Dendritic cell treated with granulocyte-macrophage colony-stimulating factor and Interleukin-4, amounts not matched to agents 40 ng/mL and 50 ng/mL, for 4 days (primary cell): Measurements from ENCODE around the gene SEMA4C.
A peak's percentile ranks its signal among the peaks of the same experiment; 100 is the strongest.

ENCODE experiments used
- H3K27ac Mint-ChIP-seq: one replicate; pipeline ENCODE4 v1.8.0; 2022; ENCODE audit warnings: mild to moderate bottlenecking, mixed read lengths
- H3K27me3 Mint-ChIP-seq: one replicate; pipeline ENCODE4 v1.8.0; 2022; ENCODE audit warnings: mild to moderate bottlenecking, mixed read lengths
- H3K36me3 Mint-ChIP-seq: one replicate; pipeline ENCODE4 v1.8.0; 2022; ENCODE audit warnings: low read depth, mixed read lengths
- H3K4me1 Mint-ChIP-seq: one replicate; pipeline ENCODE4 v1.8.0; 2022; ENCODE audit warnings: low read depth, mixed read lengths
- H3K4me3 Mint-ChIP-seq: one replicate; pipeline ENCODE4 v1.8.0; 2022; ENCODE audit warnings: mild to moderate bottlenecking, moderate library complexity, mixed read lengths
- H3K9me3 Mint-ChIP-seq: one replicate; pipeline ENCODE4 v1.8.0; 2022; ENCODE audit warnings: mixed read lengths
- intact Hi-C: fragments of 100-400 bp; cut with micrococcal nuclease; formaldehyde crosslinking; loops from one replicate; pipeline ENCODE4 v1.15.0; 2022

SEMA4C gene

GRCh38 chr2:96879545-96880040 lies 9.7 kb upstream of the SEMA4C start:
- Mint-ChIP-seq H3K27ac (no peak overlapping the region), H3K9me3 (no peaks in the 10 kb centered on the region), H3K4me1 (peaks cover 42% of the 10 kb centered on the region), H3K36me3 (no peaks in the 10 kb centered on the region), H3K27me3 (peaks cover 100% of the 10 kb centered on the region), H3K4me3 (no peak overlapping the region)
- intact Hi-C loops = no loop called here

GRCh38 chr2:96878796-96879544 lies 9.1 kb upstream of the SEMA4C start:
- H3K4me3 Mint-ChIP-seq = no peak overlapping the region

GRCh38 chr2:96878171-96878570 lies 8.3 kb upstream of the SEMA4C start:
- peaks cover 97% of the 10 kb centered on the region for H3K27me3 Mint-ChIP-seq
- H3K4me3 Mint-ChIP-seq = no peak overlapping the region
- H3K4me1 Mint-ChIP-seq = peaks cover 48% of the 10 kb centered on the region
- no peak overlapping the region for H3K27ac Mint-ChIP-seq
- intact Hi-C loops = no loop called here
- no peaks in the 10 kb centered on the region for H3K36me3 Mint-ChIP-seq
- no peaks in the 10 kb centered on the region for H3K9me3 Mint-ChIP-seq

More at GRCh38 chr2:96878796-96879544, 9.1 kb upstream of the SEMA4C start:
- Mint-ChIP-seq H3K36me3 (no peaks in the 10 kb centered on the region), H3K27me3 (peaks cover 100% of the 10 kb centered on the region), H3K4me1 (peaks cover 42% of the 10 kb centered on the region), H3K27ac (no peak overlapping the region), H3K9me3 (no peaks in the 10 kb centered on the region)
- intact Hi-C loops = no loop called here

GRCh38 chr2:96877631-96878092 lies 7.8 kb upstream of the SEMA4C start:
- Mint-ChIP-seq H3K27ac (no peak overlapping the region), H3K36me3 (no peaks in the 10 kb centered on the region), H3K4me3 (no peak overlapping the region), H3K4me1 (peaks cover 53% of the 10 kb centered on the region), H3K9me3 (no peaks in the 10 kb centered on the region), H3K27me3 (peaks cover 97% of the 10 kb centered on the region)
- intact Hi-C loops = no loop called here

- Mint-ChIP-seq H3K36me3 (no peaks in the 10 kb centered on the region), H3K4me3 (no peak overlapping the region), H3K4me1 (peaks cover 55% of the 10 kb centered on the region), H3K9me3 (no peaks in the 10 kb centered on the region), H3K27ac (no peak overlapping the region), H3K27me3 (peaks cover 97% of the 10 kb centered on the region)
- intact Hi-C loops = no loop called here
Measured at GRCh38 chr2:96877042-96877451, 7.2 kb upstream of the SEMA4C start.

GRCh38 chr2:96876269-96877041 lies 6.6 kb upstream of the SEMA4C start:
- H3K36me3 Mint-ChIP-seq = no peaks in the 10 kb centered on the region
- peaks cover 96% of the 10 kb centered on the region for H3K27me3 Mint-ChIP-seq
- no peaks in the 10 kb centered on the region for H3K9me3 Mint-ChIP-seq
- no peak overlapping the region for H3K27ac Mint-ChIP-seq
- no peak overlapping the region for H3K4me3 Mint-ChIP-seq
- peaks cover 53% of the 10 kb centered on the region for H3K4me1 Mint-ChIP-seq
- intact Hi-C loops = no loop called here

- intact Hi-C loops = no loop called here
- Mint-ChIP-seq H3K27me3 (peaks cover 96% of the 10 kb centered on the region), H3K4me1 (peaks cover 54% of the 10 kb centered on the region), H3K27ac (peak overlapping the region; percentile 45), H3K4me3 (no peak overlapping the region), H3K9me3 (no peaks in the 10 kb centered on the region), H3K36me3 (no peaks in the 10 kb centered on the region)
Measured at GRCh38 chr2:96875498-96876268, 5.8 kb upstream of the SEMA4C start.

GRCh38 chr2:96874198-96874831 lies 4.4 kb upstream of the SEMA4C start:
- no peaks in the 10 kb centered on the region for H3K36me3 Mint-ChIP-seq
- peaks cover 58% of the 10 kb centered on the region for H3K4me1 Mint-ChIP-seq
- no peaks in the 10 kb centered on the region for H3K9me3 Mint-ChIP-seq
- intact Hi-C loops = no loop called here
- H3K4me3 Mint-ChIP-seq = no peak overlapping the region
- peaks cover 92% of the 10 kb centered on the region for H3K27me3 Mint-ChIP-seq
- H3K27ac Mint-ChIP-seq = peak overlapping the region; percentile 45

- intact Hi-C loops = no loop called here
- H3K27me3 Mint-ChIP-seq = peaks cover 86% of the 10 kb centered on the region
- H3K27ac Mint-ChIP-seq = peak overlapping the region; percentile 45
- no peaks in the 10 kb centered on the region for H3K36me3 Mint-ChIP-seq
- no peak overlapping the region for H3K4me3 Mint-ChIP-seq
- H3K9me3 Mint-ChIP-seq = no peaks in the 10 kb centered on the region
- peaks cover 58% of the 10 kb centered on the region for H3K4me1 Mint-ChIP-seq
Measured at GRCh38 chr2:96873651-96874096, 3.8 kb upstream of the SEMA4C start.

GRCh38 chr2:96872591-96873349 lies 2.9 kb upstream of the SEMA4C start:
- peaks cover 59% of the 10 kb centered on the region for H3K4me1 Mint-ChIP-seq
- no peak overlapping the region for H3K4me3 Mint-ChIP-seq
- no peaks in the 10 kb centered on the region for H3K36me3 Mint-ChIP-seq
- H3K27me3 Mint-ChIP-seq = peaks cover 84% of the 10 kb centered on the region
- no peak overlapping the region for H3K27ac Mint-ChIP-seq
- intact Hi-C loops = no loop called here
- H3K9me3 Mint-ChIP-seq = no peaks in the 10 kb centered on the region

GRCh38 chr2:96870626-96871255 lies 861 bp upstream of the SEMA4C start:
- Mint-ChIP-seq H3K27me3 (peaks cover 84% of the 10 kb centered on the region), H3K9me3 (no peaks in the 10 kb centered on the region), H3K27ac (no peak overlapping the region), H3K4me1 (peaks cover 67% of the 10 kb centered on the region), H3K36me3 (no peaks in the 10 kb centered on the region), H3K4me3 (peak overlapping the region; percentile 35)
- intact Hi-C loops = no loop called here

GRCh38 chr2:96869281-96869821 lies 529 bp downstream of the SEMA4C start:
- peaks cover 54% of the 10 kb centered on the region for H3K4me1 Mint-ChIP-seq
- H3K4me3 Mint-ChIP-seq = peak overlapping the region; percentile 20
- peaks cover 84% of the 10 kb centered on the region for H3K27me3 Mint-ChIP-seq
- no peaks in the 10 kb centered on the region for H3K9me3 Mint-ChIP-seq
- no peak overlapping the region for H3K27ac Mint-ChIP-seq
- no peaks in the 10 kb centered on the region for H3K36me3 Mint-ChIP-seq
- intact Hi-C loops = no loop called here
